DOHH2 (cell line): ENCODE measurements around the gene SMG6.

Experiments used
- H3F3A ChIP-seq: fragments of 200-600 bp; sonication (generic), shearing (Covaris generic); 2 replicates; pipeline ENCODE4 v1.6.0; 2016; ENCODE audit warnings: antibody characterized with exemption, mild to moderate bottlenecking; ENCODE audit not compliant: control insufficient read depth, insufficient read depth
- H3K27ac ChIP-seq: fragments of 200-600 bp; sonication (generic); 2 replicates; pipeline ENCODE4 v1.5.1; 2014; ENCODE audit warnings: low read depth, mild to moderate bottlenecking, low read length, moderate library complexity
- H3K27me3 ChIP-seq: fragments of 200-600 bp; sonication (generic); 2 replicates; pipeline ENCODE4 v1.6.1; 2014; ENCODE audit warnings: mild to moderate bottlenecking, low read length, mixed read lengths; ENCODE audit not compliant: control insufficient read depth
- H3K36me3 ChIP-seq: fragments of 200-600 bp; sonication (generic); 2 replicates; pipeline ENCODE4 v1.6.1; 2014; ENCODE audit warnings: mild to moderate bottlenecking, low read length, moderate library complexity, mixed read lengths; ENCODE audit not compliant: control insufficient read depth
- H3K4me1 ChIP-seq: fragments of 200-600 bp; sonication (generic); 2 replicates; pipeline ENCODE4 v1.6.1; 2014; ENCODE audit warnings: mild to moderate bottlenecking, low read length, mixed read lengths; ENCODE audit not compliant: control insufficient read depth
- H3K4me2 ChIP-seq: fragments of 200-600 bp; sonication (generic); 2 replicates; pipeline ENCODE4 v1.6.0; 2014; ENCODE audit warnings: mild to moderate bottlenecking, low read length, moderate library complexity
- H3K4me3 ChIP-seq: fragments of 200-600 bp; sonication (generic); 2 replicates; pipeline ENCODE4 v1.5.1; 2014; ENCODE audit warnings: mild to moderate bottlenecking, low read length, mixed read lengths
- H3K79me2 ChIP-seq: fragments of 200-600 bp; sonication (generic); 2 replicates; pipeline ENCODE4 v1.6.1; 2014; ENCODE audit warnings: mild to moderate bottlenecking, low read length, mixed read lengths; ENCODE audit not compliant: control insufficient read depth
- H3K9me2 ChIP-seq: fragments of 200-600 bp; sonication (generic); replicated peaks from 2 replicates; pipeline ENCODE4 v1.6.1; 2014; ENCODE audit warnings: mild to moderate bottlenecking, low read length, mixed read lengths; ENCODE audit not compliant: control insufficient read depth
- H3K9me3 ChIP-seq: fragments of 200-600 bp; sonication (generic); 2 replicates; pipeline ENCODE4 v1.6.1; 2014; ENCODE audit warnings: antibody characterized with exemption, low read length, mixed read lengths; ENCODE audit not compliant: control insufficient read depth, insufficient read depth
- H4K20me1 ChIP-seq: fragments of 200-600 bp; sonication (generic); 2 replicates; pipeline ENCODE4 v1.6.0; 2014; ENCODE audit warnings: low read depth, mild to moderate bottlenecking, antibody characterized with exemption, low read length, moderate library complexity; ENCODE audit not compliant: control insufficient read depth, insufficient read depth
- CTCF ChIP-seq: fragments of 200-600 bp; sonication (generic); IDR thresholded peaks from one replicate; pipeline ENCODE4 v1.5.1; 2014; ENCODE audit warnings: antibody characterized with exemption, mild to moderate bottlenecking, low read depth, low read length; ENCODE audit not compliant: poor library complexity, severe bottlenecking
- EZH2phosphoT487 ChIP-seq: fragments of 200-600 bp; sonication (generic); IDR thresholded peaks from 2 replicates; pipeline ENCODE4 v1.6.1; 2017; ENCODE audit warnings: borderline replicate concordance, mild to moderate bottlenecking, antibody characterized with exemption, low read length, moderate library complexity, mixed read lengths

The SMG6 gene

GRCh38 chr17:2179615-2180295, 123.8 kb downstream of the SMG6 start:
- Histone ChIP-seq H3K9me3 (no peaks in the 10 kb centered on the region), H3K36me3 (no peaks in the 10 kb centered on the region; the same call in none of the 2 replicates), H3K4me2 (no peak overlapping the region), H3K4me1 (no peaks in the 10 kb centered on the region), H3K79me2 (no peaks in the 10 kb centered on the region), H3F3A (no peaks in the 10 kb centered on the region), H3K27me3 (no peaks in the 10 kb centered on the region), H3K27ac (no peak overlapping the region), H3K9me2 (no peaks in the 10 kb centered on the region), H3K4me3 (no peak overlapping the region), H4K20me1 (no peaks in the 10 kb centered on the region)
- no peak for TF ChIP-seq EZH2phosphoT487
- TF ChIP-seq CTCF = no peak

GRCh38 chr17:2178798-2179501, 124.6 kb downstream of the SMG6 start:
- H3F3A ChIP-seq = no peaks in the 10 kb centered on the region
- no peaks in the 10 kb centered on the region for H3K79me2 ChIP-seq
- H3K36me3 ChIP-seq = no peaks in the 10 kb centered on the region; the same call in none of the 2 replicates
- no peaks in the 10 kb centered on the region for H3K9me3 ChIP-seq
- H4K20me1 ChIP-seq = no peaks in the 10 kb centered on the region
- H3K27ac ChIP-seq = no peak overlapping the region
- TF ChIP-seq CTCF (no peak), EZH2phosphoT487 (no peak)
- H3K4me3 ChIP-seq = no peak overlapping the region
- no peaks in the 10 kb centered on the region for H3K9me2 ChIP-seq
- no peak overlapping the region for H3K4me2 ChIP-seq
- no peaks in the 10 kb centered on the region for H3K4me1 ChIP-seq
- no peaks in the 10 kb centered on the region for H3K27me3 ChIP-seq

- no peaks in the 10 kb centered on the region for H3K9me3 ChIP-seq
- no peak for TF ChIP-seq CTCF
- TF ChIP-seq EZH2phosphoT487 = no peak
- no peak overlapping the region for H3K4me3 ChIP-seq
- no peak overlapping the region for H3K27ac ChIP-seq
- no peaks in the 10 kb centered on the region for H3K79me2 ChIP-seq
- no peaks in the 10 kb centered on the region for H3K4me1 ChIP-seq
- H3K27me3 ChIP-seq = no peaks in the 10 kb centered on the region
- no peak overlapping the region for H3K4me2 ChIP-seq
- no peaks in the 10 kb centered on the region for H4K20me1 ChIP-seq
- no peaks in the 10 kb centered on the region for H3K9me2 ChIP-seq
- H3F3A ChIP-seq = no peaks in the 10 kb centered on the region
- no peaks in the 10 kb centered on the region; the same call in 1 of the 2 replicates for H3K36me3 ChIP-seq
These were observed 126.3 kb downstream of the SMG6 start for GRCh38 chr17:2177235-2177811.
